ENCODE measurements around the gene CLEC18C.

DNA sequence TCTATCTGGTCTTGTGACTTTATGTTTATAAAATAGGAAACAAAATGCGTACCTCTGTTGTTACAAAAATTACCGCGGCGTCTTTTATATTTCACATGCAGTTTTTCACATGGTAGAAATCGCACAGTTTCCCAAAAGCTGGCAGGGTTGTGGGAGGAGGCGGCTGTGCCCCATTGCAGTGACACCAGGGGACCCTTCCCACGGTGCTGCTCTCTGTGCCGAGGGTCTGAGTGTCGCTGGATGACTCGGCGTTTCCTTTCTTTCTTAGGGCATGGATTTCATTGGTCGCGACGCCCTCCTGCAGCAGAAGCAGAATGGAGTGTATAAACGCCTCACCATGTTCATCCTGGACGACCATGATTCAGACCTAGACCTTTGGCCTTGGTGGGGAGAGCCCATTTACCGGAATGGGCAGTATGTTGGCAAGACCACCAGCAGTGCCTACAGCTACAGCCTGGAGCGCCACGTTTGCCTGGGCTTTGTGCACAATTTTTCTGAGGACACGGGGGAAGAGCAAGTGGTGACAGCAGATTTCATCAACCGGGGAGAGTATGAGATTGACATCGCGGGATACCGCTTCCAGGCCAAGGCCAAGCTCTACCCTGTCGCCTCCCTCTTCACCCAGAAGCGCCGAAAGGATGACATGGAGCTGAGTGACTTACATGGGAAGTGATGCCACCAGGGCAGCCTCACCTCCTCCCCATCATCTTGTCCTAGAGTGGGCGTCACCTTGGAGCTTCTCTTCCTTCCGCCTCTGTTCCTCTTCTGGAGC lies 17.2 kb upstream of the CLEC18C start:
- TF ChIP-seq KLF16 (tag by site-specific recombination; IDR thresholded peaks at IDR 0.05) (no peak), ZNF596 (tag by site-specific recombination; IDR thresholded peaks at IDR 0.05) (no peak), ZBTB1 (tag by site-specific recombination; IDR thresholded peaks at IDR 0.05) (no peak), ZNF274 (IDR thresholded peaks at IDR 0.05; ENCODE audit: low read length) (no peak), ZNF274 (tag by site-specific recombination; IDR thresholded peaks at IDR 0.05; ENCODE audit: borderline replicate concordance) (no peak), ZNF561 (tag by site-specific recombination; IDR thresholded peaks at IDR 0.05; ENCODE audit: borderline replicate concordance) (no peak), ZNF560 (tag by site-specific recombination; IDR thresholded peaks at IDR 0.05; ENCODE audit: borderline replicate concordance) (no peak), ZFP37 (tag by site-specific recombination; IDR thresholded peaks at IDR 0.05) (no peak), ZNF311 (tag by site-specific recombination; IDR thresholded peaks at IDR 0.05; ENCODE audit: borderline replicate concordance) (no peak), ZNF623 (tag by site-specific recombination; IDR thresholded peaks at IDR 0.05) (no peak), ZNF350 (tag by site-specific recombination; IDR thresholded peaks at IDR 0.05) (no peak), ZBTB17 (tag by site-specific recombination; IDR thresholded peaks at IDR 0.05) (no peak), TCF7L2 (IDR thresholded peaks at IDR 0.05; ENCODE audit: borderline replicate concordance, low read depth, low read length) (no peak)
- TF ChIP-seq, protein P1, sequence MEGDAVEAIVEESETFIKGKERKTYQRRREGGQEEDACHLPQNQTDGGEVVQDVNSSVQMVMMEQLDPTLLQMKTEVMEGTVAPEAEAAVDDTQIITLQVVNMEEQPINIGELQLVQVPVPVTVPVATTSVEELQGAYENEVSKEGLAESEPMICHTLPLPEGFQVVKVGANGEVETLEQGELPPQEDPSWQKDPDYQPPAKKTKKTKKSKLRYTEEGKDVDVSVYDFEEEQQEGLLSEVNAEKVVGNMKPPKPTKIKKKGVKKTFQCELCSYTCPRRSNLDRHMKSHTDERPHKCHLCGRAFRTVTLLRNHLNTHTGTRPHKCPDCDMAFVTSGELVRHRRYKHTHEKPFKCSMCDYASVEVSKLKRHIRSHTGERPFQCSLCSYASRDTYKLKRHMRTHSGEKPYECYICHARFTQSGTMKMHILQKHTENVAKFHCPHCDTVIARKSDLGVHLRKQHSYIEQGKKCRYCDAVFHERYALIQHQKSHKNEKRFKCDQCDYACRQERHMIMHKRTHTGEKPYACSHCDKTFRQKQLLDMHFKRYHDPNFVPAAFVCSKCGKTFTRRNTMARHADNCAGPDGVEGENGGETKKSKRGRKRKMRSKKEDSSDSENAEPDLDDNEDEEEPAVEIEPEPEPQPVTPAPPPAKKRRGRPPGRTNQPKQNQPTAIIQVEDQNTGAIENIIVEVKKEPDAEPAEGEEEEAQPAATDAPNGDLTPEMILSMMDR (tag by site-specific recombination; IDR thresholded peaks at IDR 0.05), result no peak
- TF ChIP-seq, protein P2, sequence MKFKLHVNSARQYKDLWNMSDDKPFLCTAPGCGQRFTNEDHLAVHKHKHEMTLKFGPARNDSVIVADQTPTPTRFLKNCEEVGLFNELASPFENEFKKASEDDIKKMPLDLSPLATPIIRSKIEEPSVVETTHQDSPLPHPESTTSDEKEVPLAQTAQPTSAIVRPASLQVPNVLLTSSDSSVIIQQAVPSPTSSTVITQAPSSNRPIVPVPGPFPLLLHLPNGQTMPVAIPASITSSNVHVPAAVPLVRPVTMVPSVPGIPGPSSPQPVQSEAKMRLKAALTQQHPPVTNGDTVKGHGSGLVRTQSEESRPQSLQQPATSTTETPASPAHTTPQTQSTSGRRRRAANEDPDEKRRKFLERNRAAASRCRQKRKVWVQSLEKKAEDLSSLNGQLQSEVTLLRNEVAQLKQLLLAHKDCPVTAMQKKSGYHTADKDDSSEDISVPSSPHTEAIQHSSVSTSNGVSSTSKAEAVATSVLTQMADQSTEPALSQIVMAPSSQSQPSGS (tag by site-specific recombination; IDR thresholded peaks at IDR 0.05; ENCODE audit: low read depth), result no peak

All from HEK293 (cell line).